ENCODE measurements around the gene EXT2.

- TF ChIP-seq EZH2 (IDR thresholded peaks at IDR 0.05; ENCODE audit: insufficient read depth, poor library complexity, severe bottlenecking) (no peak), EZH2phosphoT487 (IDR thresholded peaks at IDR 0.05; ENCODE audit: insufficient read depth, low read depth) (no peak)
Measured at GRCh38 chr11:44096360-44097185, 1.1 kb downstream of the EXT2 start.
